NB4 (cell line): Measurements from ENCODE around the gene EFNB3.

ENCODE experiments used
- POLR2A ChIP-seq: IDR thresholded peaks from 2 replicates; pipeline ENCODE4 v1.6.1; 2011; ENCODE audit warnings: mild to moderate bottlenecking; ENCODE audit not compliant: insufficient read length; ENCODE audit errors: extremely low read depth
- TF ChIP-seq, protein P1 (sequence below): IDR thresholded peaks from one replicate; pipeline ENCODE4 v1.5.1; 2012; ENCODE audit warnings: low read depth, low read length
- TF ChIP-seq, protein P2 (sequence below): IDR thresholded peaks from 2 replicates; pipeline ENCODE4 v1.6.1; 2011; ENCODE audit warnings: low read depth, low read length

- TF ChIP-seq, protein P1, sequence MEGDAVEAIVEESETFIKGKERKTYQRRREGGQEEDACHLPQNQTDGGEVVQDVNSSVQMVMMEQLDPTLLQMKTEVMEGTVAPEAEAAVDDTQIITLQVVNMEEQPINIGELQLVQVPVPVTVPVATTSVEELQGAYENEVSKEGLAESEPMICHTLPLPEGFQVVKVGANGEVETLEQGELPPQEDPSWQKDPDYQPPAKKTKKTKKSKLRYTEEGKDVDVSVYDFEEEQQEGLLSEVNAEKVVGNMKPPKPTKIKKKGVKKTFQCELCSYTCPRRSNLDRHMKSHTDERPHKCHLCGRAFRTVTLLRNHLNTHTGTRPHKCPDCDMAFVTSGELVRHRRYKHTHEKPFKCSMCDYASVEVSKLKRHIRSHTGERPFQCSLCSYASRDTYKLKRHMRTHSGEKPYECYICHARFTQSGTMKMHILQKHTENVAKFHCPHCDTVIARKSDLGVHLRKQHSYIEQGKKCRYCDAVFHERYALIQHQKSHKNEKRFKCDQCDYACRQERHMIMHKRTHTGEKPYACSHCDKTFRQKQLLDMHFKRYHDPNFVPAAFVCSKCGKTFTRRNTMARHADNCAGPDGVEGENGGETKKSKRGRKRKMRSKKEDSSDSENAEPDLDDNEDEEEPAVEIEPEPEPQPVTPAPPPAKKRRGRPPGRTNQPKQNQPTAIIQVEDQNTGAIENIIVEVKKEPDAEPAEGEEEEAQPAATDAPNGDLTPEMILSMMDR, result no peak
- TF ChIP-seq POLR2A, result no peak
- TF ChIP-seq, protein P2, sequence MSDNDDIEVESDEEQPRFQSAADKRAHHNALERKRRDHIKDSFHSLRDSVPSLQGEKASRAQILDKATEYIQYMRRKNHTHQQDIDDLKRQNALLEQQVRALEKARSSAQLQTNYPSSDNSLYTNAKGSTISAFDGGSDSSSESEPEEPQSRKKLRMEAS, result no peak
These were observed 39.4 kb downstream of the EFNB3 start for GRCh38 chr17:7744416-7744815.
